Large intestine (tissue), 3 donors: ENCODE results near the gene SYNE4. TPM values are rescaled to one million over a fixed set of nuclear protein-coding genes. Genes with fewer than 3 reads are reported as not detected.
A peak's percentile ranks its signal among the peaks of the same experiment; 100 is the strongest.

Experiments
- DNase-seq, 2 donors: peaks; one replicate each; pipeline versions ENCODE4 v3.0.0 to v3.0.0-alpha.2; 2013
- H3K27ac ChIP-seq: one replicate; pipeline ENCODE4 v1.5.1; 2013; ENCODE audit warnings: low read length
- H3K27me3 ChIP-seq: 2 replicates; pipeline ENCODE4 v1.6.1; 2013; ENCODE audit warnings: low read length; ENCODE audit not compliant: control insufficient read depth, insufficient read depth
- H3K36me3 ChIP-seq: 2 replicates; pipeline ENCODE4 v1.6.1; 2013; ENCODE audit warnings: low read length; ENCODE audit not compliant: control insufficient read depth, insufficient read depth
- H3K4me1 ChIP-seq: one replicate; pipeline ENCODE4 v1.6.1; 2013; ENCODE audit warnings: low read length; ENCODE audit not compliant: control insufficient read depth, insufficient read depth
- H3K4me3 ChIP-seq: one replicate; pipeline ENCODE4 v1.5.1; 2013; ENCODE audit warnings: low read length
- H3K9me3 ChIP-seq: one replicate; pipeline ENCODE4 v1.6.1; 2013; ENCODE audit warnings: mild to moderate bottlenecking, low read depth, low read length, moderate library complexity; ENCODE audit not compliant: control insufficient read depth
- WGBS: methylation state at CpG from one replicate; pipeline ENCODE4 v1.1.5; 2013; ENCODE audit warnings: low lambda C conversion rate; ENCODE audit not compliant: insufficient coverage; 5-methylcytosine and 5-hydroxymethylcytosine counted together
- polyA plus RNA-seq: library from polyadenylated mRNA; unstranded; fragments of 120-200 nt; gene quantifications from one replicate; pipeline ENCODE4 v1.2.1, GENCODE V29; 2013

SYNE4 gene
- polyA plus RNA-seq, 1 donor, result 9.8 TPM

DNA sequence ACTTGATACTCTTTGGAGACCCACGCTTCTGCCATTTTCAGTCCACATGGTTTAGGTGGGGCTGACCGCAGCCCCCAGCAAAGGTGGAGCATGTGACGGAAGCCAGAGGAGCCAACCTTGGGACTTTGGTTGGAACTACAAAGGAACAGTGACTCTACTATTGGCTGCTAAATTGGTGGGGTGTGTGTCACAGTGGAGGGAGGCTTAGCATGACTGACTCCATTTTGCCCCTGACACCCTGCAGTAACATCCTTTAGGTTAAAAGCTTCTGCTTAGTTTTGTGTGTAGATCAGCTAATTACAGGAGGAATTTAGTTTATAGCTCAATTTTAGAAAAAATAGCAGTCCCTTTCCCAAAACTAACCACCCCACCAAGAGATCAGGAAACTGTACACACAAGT is 7.0 kb downstream of the SYNE4 start:
- Histone ChIP-seq H3K27me3 (no peaks in the 10 kb centered on the region), H3K9me3 (no peaks in the 10 kb centered on the region), H3K4me1 (no peaks in the 10 kb centered on the region), H3K4me3 (no peak overlapping the region), H3K36me3 (peaks cover 37% of the 10 kb centered on the region), H3K27ac (no peak overlapping the region)
- DNase-seq, result no peak
- WGBS, result no CpG with 5 or more reads among the region's 3 CpGs

DNA sequence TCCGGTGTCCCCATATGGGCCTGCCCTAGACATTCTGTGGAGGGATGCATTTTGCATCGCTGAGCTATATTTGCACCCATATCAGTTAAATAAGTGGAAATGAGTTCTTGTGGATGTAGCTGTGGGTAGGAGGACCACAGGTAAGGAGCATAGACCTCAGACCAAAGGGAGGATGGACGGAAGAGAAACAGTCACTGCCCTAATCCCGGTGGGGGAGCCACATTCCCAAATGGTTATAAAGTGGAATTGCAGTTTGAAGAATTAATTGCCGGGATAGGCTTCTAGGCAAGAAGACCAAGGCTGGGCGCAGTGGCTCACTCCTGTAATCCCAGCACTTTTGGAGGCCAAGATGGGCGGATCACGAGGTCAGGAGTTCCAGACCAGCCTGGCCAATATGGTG is 11.8 kb downstream of the SYNE4 start:
- Histone ChIP-seq H3K27ac (no peak overlapping the region), H3K36me3 (peaks cover 23% of the 10 kb centered on the region), H3K9me3 (no peaks in the 10 kb centered on the region), H3K4me3 (no peak overlapping the region), H3K4me1 (peaks cover 12% of the 10 kb centered on the region), H3K27me3 (no peaks in the 10 kb centered on the region)
- DNase-seq, result no peak
- no CpG with 5 or more reads among the region's 8 CpGs for WGBS

DNA sequence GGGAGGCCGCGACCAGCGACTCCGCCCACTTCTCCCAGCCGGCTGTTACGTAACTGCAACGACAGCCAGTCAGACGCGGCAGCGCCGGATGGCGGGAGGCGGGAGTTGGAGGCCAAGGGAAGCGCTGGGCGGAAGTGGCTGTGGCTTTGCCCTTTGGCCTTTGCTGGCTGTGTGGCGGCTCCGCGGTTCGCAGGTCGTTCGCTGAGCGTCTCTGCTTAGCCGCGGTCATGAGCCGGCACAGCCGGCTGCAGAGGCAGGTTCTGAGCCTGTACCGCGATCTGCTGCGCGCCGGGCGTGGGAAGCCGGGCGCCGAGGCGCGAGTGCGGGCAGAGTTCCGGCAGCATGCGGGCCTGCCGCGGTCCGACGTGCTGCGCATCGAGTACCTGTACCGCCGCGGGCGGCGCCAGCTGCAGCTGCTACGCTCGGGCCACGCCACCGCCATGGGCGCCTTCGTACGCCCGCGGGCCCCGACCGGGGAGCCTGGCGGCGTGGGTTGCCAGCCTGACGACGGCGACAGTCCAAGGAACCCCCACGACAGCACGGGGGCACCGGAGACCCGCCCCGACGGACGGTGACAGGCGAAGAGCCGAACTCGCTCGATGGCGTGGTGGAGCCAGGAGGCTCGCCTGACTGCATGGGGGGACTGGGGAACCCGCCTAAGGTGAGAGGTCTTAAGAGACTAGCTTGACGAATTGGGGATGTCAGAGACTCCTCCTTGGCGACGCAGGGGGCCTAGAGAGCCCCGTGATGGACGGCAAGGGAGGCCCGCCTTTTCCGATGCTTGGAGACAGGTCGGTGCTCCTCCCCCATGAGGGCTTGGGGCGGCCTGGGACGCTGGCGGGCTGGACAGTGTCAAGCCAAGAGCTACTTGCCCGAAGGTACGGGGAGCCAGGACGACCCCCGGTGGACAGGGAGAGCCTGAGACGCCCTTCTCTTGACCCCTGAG is 13.3 kb downstream of the SYNE4 start, which contains the start of gene SDHAF1:
Gene SDHAF1 (plus strand): TSS at position 141 of the 946 bp plus-strand sequence. CDS start 87 bp downstream, at position 228.
- no CpG with 5 or more reads among the region's 97 CpGs for WGBS
- peak within 1 kb of the TSS; percentile 33 for H3K27ac ChIP-seq
- no peaks in the 10 kb centered on the region for H3K9me3 ChIP-seq
- H3K36me3 ChIP-seq, result peaks cover 17% of the 10 kb centered on the region
- peaks cover 12% of the 10 kb centered on the region for H3K4me1 ChIP-seq
- H3K27me3 ChIP-seq, result no peaks in the 10 kb centered on the region
- H3K4me3 ChIP-seq, result peak within 1 kb of the TSS; percentile 93
- DNase-seq, result peak; percentile 95 to 97

DNA sequence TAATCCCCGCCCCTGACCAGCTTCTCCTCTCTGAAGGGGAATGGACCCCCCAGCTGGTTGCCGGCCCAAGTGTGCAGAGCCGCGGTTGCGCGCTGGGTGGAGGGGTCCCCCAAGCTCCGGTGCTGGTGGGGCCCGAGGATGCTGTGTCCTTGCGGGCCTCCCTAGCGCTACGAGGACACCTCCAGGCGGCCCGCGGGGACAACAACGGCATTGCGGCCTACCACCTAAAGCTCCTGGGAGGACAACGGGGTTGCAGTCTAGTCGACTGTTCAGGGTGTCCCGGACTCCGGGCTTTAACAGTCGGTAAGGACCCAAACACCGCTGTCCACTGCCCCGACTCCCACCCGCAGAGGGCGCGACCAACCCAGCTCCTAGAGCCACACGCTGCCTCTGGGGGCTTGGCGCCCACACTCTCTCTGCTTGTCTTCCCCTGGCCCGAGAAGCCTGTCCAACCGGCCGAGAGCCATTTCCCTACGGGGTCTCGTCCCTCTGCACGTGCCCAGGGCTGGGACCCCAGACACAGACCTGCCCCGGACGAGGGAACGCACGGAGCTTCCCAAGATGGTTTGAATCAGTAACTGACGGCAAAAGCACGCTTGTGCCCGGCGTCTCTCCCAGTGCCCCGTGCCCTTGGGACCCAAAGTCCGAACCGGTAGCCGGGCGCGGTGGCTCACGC is 14.6 kb downstream of the SYNE4 start:
- H3K27ac ChIP-seq, result no peak overlapping the region
- WGBS, result no CpG with 5 or more reads among the region's 49 CpGs

DNA sequence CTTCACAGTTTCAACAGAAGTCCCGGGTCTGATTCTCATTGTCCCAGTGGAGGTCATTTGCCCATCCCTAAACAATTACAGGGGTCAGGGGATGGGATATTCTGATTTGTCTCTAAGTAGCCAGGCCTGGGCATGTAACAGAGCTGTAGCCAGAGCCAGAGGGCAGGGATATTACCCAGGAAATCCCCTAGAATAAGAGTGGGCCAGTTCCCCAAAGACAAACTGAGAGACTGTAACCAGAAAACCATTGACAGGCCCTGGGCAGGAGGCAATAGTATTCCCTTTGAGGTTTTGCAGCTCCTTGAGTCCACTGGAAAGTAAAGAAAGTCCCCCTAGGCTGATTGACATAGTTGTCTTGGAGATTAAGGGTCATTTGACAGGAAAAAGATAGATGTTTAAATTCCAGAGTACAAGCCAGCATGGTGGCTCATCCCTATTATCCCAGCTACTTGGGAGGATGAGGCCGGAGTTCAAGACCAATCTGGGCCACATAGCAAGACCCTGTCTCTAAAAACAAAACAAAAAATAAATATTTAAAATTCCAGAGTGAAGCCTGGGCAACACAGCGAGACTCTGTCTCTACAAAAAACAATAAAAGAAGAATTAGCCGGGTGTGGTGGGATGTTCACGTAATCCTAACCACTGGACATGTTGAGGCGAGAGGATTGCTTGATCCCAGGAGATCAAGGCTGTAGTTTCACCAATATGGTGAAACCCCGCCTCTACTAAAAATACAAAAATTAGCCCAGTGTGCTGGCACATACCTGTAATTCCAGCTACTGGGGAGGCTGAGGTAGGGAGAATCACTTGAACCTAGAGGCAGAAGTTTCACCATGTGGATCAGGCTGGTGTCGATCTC is 15.5 kb downstream of the SYNE4 start:
- Histone ChIP-seq H3K4me3 (no peak overlapping the region), H3K27ac (no peak overlapping the region), H3K4me1 (peaks cover 12% of the 10 kb centered on the region), H3K9me3 (no peaks in the 10 kb centered on the region), H3K36me3 (peaks cover 6% of the 10 kb centered on the region), H3K27me3 (peaks cover 11% of the 10 kb centered on the region)
- WGBS, result no CpG with 5 or more reads among the region's 8 CpGs
- DNase-seq, result no peak

More for the DNA sequence above, 14.6 kb downstream of the SYNE4 start:
- peaks cover 14% of the 10 kb centered on the region for H3K36me3 ChIP-seq
- DNase-seq, result peak in 1 of 2 donors; percentile 59
- H3K4me1 ChIP-seq, result peaks cover 12% of the 10 kb centered on the region
- H3K27me3 ChIP-seq, result peaks cover 4% of the 10 kb centered on the region
- no peaks in the 10 kb centered on the region for H3K9me3 ChIP-seq
- peak overlapping the region; percentile 93 for H3K4me3 ChIP-seq

DNA sequence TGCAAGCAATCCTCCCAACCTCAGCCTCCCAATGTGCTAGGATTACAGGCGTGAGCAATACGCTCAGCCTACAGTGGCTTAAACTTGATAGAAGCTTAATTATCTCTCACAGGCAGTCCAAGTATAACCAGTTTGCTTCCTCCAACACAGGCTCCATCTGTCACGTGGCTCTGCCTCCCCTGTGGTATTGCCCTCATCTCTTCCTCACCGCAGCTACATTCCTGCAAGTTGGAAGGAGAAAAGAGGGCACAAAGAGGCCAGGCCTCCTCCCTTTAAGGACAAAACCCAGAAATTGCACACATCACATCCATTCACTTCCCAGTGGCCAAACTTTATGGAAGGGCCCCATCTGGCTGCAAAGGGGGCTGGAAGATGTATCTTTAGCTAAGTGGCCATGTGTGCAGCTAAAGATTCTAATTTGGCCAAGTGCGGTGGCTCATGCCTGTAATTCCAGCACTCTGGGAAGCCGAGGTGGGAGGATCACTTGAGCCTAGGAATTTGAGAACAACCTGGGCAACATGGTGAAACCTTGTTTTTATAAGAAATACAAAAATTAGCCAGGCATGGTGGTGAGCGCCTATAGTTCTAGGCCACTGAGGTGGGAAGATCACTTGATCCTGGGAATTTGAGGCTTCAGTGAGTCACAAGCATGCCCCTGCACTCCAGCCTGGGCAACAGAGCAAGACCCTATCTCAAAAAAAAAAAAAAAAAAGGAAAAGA is 16.7 kb downstream of the SYNE4 start:
- Histone ChIP-seq H3K36me3 (no peaks in the 10 kb centered on the region), H3K27me3 (peaks cover 22% of the 10 kb centered on the region), H3K4me3 (no peak overlapping the region), H3K4me1 (peaks cover 12% of the 10 kb centered on the region), H3K27ac (no peak overlapping the region), H3K9me3 (no peaks in the 10 kb centered on the region)
- DNase-seq, result no peak
- 100% methylated on average over 1 of the region's 7 CpGs for WGBS

DNA sequence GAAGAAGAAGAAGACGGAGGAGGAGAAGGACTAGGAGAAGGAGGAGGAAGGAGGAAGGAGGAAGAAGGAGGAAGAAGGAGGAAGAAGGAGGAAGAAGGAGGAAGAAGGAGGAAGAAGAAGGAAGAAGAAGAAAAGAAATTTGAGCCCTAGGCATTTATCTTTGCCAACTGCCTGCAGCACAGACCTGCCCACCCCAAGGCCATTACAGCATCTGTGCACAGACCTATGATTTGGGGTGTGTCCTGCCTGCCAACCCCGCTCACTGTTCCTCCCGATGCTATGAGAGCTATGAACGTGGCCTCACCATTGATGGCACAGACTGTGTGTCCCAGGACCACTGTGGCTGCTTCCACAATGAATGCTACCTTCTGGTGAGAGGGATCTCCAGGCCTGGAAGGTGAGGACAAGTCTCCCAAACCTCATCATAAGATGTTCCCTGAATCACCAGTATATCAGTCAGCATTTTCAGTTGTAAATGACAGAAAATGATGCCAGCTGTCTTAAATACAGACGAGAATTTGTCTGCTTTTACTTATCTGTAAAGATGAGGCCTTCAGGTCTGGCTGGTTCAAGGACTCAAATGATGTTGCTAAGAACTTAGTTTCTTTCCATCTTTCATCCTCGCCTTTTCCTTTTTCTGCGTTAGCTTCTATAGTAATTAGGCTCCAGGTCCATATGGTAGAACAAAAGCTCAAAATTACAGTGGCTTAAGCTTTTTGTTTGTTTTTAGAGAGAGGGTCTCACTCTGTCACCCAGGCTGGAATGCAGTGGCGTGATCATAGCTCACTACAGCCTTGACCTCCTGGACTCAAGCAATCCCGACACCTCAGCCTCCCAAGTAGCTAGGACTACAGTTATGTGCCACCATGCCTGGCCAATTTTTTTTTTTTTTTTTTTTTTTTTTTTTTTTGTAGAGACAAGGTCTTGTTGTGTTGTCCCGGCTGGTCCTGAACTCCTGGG is 17.6 kb downstream of the SYNE4 start:
- H3K4me1 ChIP-seq, result peaks cover 7% of the 10 kb centered on the region
- no peaks in the 10 kb centered on the region for H3K36me3 ChIP-seq
- WGBS, result 88% methylated on average over 3 of the region's 10 CpGs
- no peak for DNase-seq
- H3K27ac ChIP-seq, result no peak overlapping the region
- H3K4me3 ChIP-seq, result no peak overlapping the region
- no peaks in the 10 kb centered on the region for H3K9me3 ChIP-seq
- peaks cover 31% of the 10 kb centered on the region for H3K27me3 ChIP-seq

DNA sequence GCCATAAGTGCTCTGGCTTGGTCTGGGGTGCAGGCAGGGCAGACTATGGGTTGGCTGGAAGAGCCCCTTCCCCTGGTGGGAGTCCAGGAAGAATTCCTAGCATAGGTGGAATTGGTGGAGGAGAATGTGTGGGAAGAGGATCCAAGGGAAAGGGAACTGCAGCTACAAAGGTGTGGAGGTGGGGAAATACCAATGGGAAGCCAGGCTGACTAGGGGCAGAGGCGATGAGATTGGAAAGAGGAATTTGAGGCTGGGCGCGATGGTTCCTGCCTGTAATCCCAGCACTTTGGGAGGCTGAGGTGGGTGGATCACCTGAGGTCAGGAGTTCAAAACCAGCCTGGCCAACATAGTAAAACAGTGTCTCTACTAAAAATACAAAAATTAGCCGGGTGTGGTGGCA is 18.5 kb downstream of the SYNE4 start:
- Histone ChIP-seq H3K27ac (no peak overlapping the region), H3K36me3 (no peaks in the 10 kb centered on the region), H3K27me3 (peaks cover 40% of the 10 kb centered on the region), H3K4me1 (peaks cover 4% of the 10 kb centered on the region), H3K9me3 (no peaks in the 10 kb centered on the region), H3K4me3 (no peak overlapping the region)
- DNase-seq, result no peak
- WGBS, result 93% methylated on average over 3 of the region's 4 CpGs

DNA sequence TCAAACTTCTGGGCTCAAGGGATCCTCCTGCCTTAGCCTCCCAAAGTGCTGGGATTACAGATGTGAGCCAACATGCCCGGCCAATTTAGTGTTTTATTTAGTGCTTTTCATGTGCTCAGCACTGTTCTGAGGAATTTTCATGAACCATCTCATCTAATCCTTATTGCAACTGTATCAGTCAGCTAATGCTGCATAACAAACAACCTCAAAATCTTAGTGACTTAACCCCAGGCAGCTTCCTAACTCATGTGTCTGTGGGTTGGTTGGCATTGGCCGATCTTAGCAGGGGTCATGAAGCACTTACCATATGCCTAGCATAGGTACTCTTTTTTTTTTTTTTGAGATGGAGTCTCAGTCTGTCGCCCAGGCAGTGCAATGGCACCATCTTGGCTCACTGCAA is 19.8 kb downstream of the SYNE4 start:
- Histone ChIP-seq H3K4me3 (no peak overlapping the region), H3K27me3 (peaks cover 47% of the 10 kb centered on the region), H3K27ac (no peak overlapping the region), H3K4me1 (no peaks in the 10 kb centered on the region), H3K36me3 (no peaks in the 10 kb centered on the region), H3K9me3 (no peaks in the 10 kb centered on the region)
- no CpG with 5 or more reads among the region's 3 CpGs for WGBS
- DNase-seq, result no peak
